ENCODE results near the gene PTPRM. TPM values are rescaled to one million over a fixed set of nuclear protein-coding genes. Genes with fewer than 3 reads are reported as not detected.

The PTPRM gene
- total RNA-seq, 1 experiment from 2014 or later, result 6.2 TPM

DNA sequence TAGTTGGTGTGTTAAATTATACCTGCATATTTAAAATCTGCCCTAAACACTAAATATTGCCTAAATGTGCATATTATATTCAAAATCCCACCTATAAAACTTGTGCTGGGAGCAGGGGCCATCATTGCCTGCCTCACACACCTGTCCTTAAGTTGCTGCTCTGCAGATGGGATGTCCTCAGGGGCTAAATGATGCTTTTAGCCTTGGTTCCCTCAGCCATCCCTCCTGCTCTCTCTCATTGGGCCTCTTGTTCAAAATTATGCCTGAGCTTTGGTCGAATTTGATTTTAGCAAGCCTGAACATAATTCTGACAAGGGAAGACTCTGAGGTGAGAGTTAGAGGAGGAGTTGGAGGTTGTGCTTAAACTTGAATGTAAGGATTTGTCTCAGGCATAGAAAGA, 723.8 kb downstream of the PTPRM start:
- no peak overlapping the region for H3K18ac ChIP-seq (ENCODE audit: insufficient read length, low read depth, low read length)
- H2BK20ac ChIP-seq (ENCODE audit: low read depth, low read length, poor library complexity, severe bottlenecking), result no peak overlapping the region
- Mint-ChIP-seq H3K4me3 (no peak overlapping the region), H3K9me3 (no peaks in the 10 kb centered on the region), H3K4me1 (peaks cover 0 to 5% of the 10 kb centered on the region in 2 experiments; a peak in 2 of 4 replicates), H3K27ac (no peak overlapping the region), H3K36me3 (ENCODE audit: insufficient read depth in 1 of 3, low read depth in 3 of 3) (no peaks in the 10 kb centered on the region), H3K27me3 (ENCODE audit: low read depth) (0 out of 2 replicates have a peak, but pooled peaks cover 2% of the 10 kb centered on the region)
- H3K4me2 ChIP-seq (ENCODE audit: insufficient read depth, insufficient read length, low read length), result no peak overlapping the region
- H3K27ac ChIP-seq (ENCODE audit: insufficient read length, low read depth, low read length), result no peak overlapping the region
- H3K23ac ChIP-seq (ENCODE audit: insufficient read length, low read depth, low read length), result no peak overlapping the region
- H3K14ac ChIP-seq (ENCODE audit: insufficient read depth, low read length), result no peak overlapping the region
- no peak overlapping the region for H2BK15ac ChIP-seq (ENCODE audit: low read depth, low read length)
- H2BK5ac ChIP-seq (ENCODE audit: insufficient read length, low read length), result no peak overlapping the region
- no peak overlapping the region for H3K9ac ChIP-seq (ENCODE audit: extremely low read depth, insufficient read length, low read length)
- H4K8ac ChIP-seq (replicated peaks; ENCODE audit: insufficient read length, low read depth, low read length), result no peak overlapping the region
- no peak overlapping the region for H3T11ph ChIP-seq (ENCODE audit: low read length)
- no peak overlapping the region for H2BK120ac ChIP-seq (ENCODE audit: low read depth, low read length, poor library complexity, severe bottlenecking)
- no peaks in the 10 kb centered on the region for H3K9me3 ChIP-seq (ENCODE audit: control insufficient read depth, low read depth, low read length)
- H4K5ac ChIP-seq (ENCODE audit: insufficient read length, low read depth, low read length), result no peak overlapping the region
- no peaks in the 10 kb centered on the region for H3K27me3 ChIP-seq (ENCODE audit: insufficient read depth, low read length)
- DNase-seq, result no peak
- no peak overlapping the region for H2BK12ac ChIP-seq (ENCODE audit: insufficient read length, low read depth, low read length)
- no peak for TF ChIP-seq CTCF (conservative IDR thresholded peaks at IDR 0.05)
- H3K4ac ChIP-seq (ENCODE audit: low read depth, low read length), result no peak overlapping the region
- no peaks in the 10 kb centered on the region for H3K23me2 ChIP-seq (ENCODE audit: insufficient read length, low read depth, low read length, poor library complexity, severe bottlenecking)
- H3K79me1 ChIP-seq (ENCODE audit: insufficient read depth, low read depth, low read length, poor library complexity, severe bottlenecking), result no peaks in the 10 kb centered on the region
- no peak overlapping the region for H2AFZ ChIP-seq (ENCODE audit: low read length)
- H2AK5ac ChIP-seq (ENCODE audit: insufficient read length, low read length), result no peak overlapping the region
- no peaks in the 10 kb centered on the region; the same call in 1 of the 2 replicates for H3K4me1 ChIP-seq (ENCODE audit: insufficient read depth, low read length)
- H4K91ac ChIP-seq (ENCODE audit: insufficient read length, low read depth, low read length), result no peak overlapping the region
- H3K56ac ChIP-seq (ENCODE audit: insufficient read length, low read depth, low read length), result no peak overlapping the region
- no peaks in the 10 kb centered on the region for H3K79me2 ChIP-seq (ENCODE audit: insufficient read depth, low read length)
- no peaks in the 10 kb centered on the region for H4K20me1 ChIP-seq (ENCODE audit: control insufficient read depth, insufficient read depth, insufficient read length)
- WGBS (ENCODE audit: extremely low coverage, insufficient read length, low lambda C conversion rate), result no CpG with 5 or more reads among the region's 1 CpG
